HG03575 (cell line): ENCODE results near the gene VAMP1.
"Not testable (repeated sequence)": the region's sequence is repeated elsewhere in the genome, so short reads cannot be mapped to it uniquely, and the experiment has no call there.

Experiments
- ATAC-seq: cut with Tn5 transposase; IDR thresholded peaks from one replicate; pipeline ENCODE4 v1.9.1; 2021; ENCODE audit not compliant: unreplicated experiment, insufficient number of reproducible peaks, low FRiP score; ENCODE audit errors: extremely low read depth

VAMP1 gene

GRCh38 chr12:6472491-6472890 is 2.0 kb upstream of the VAMP1 start:
- no peak for ATAC-seq

- ATAC-seq: no peak
Observed at GRCh38 chr12:6471989-6472360, 1.5 kb upstream of the VAMP1 start.

- no peak for ATAC-seq
Observed at GRCh38 chr12:6469609-6470374, 685 bp downstream of the VAMP1 start.

- ATAC-seq: no peak
Observed at GRCh38 chr12:6469092-6469491, 1.4 kb downstream of the VAMP1 start.

GRCh38 chr12:6468283-6468575 is 2.2 kb downstream of the VAMP1 start:
- ATAC-seq: no peak

- not testable (repeated sequence) for ATAC-seq
Observed at GRCh38 chr12:6467571-6468282, 2.8 kb downstream of the VAMP1 start.

DNA sequence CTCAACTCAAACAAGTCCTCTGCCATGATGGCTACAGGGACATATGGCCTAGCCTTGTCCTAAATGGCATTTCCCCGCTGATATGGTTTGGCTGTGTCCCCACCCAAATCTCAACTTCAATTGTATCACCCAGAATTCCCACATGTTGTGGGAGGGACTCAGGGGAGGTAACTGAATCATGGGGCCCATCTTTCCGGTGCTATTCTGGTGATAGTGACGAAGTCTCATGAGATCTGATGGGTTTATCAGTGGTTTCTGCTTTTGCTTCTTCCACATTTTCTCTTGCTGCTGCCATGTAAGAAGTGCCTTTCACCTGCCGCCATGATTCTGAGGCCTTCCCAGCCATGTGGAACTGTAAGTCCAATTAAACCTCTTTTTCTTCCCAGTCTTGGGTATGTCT is 3.7 kb downstream of the VAMP1 start:
- not testable (repeated sequence) for ATAC-seq

DNA sequence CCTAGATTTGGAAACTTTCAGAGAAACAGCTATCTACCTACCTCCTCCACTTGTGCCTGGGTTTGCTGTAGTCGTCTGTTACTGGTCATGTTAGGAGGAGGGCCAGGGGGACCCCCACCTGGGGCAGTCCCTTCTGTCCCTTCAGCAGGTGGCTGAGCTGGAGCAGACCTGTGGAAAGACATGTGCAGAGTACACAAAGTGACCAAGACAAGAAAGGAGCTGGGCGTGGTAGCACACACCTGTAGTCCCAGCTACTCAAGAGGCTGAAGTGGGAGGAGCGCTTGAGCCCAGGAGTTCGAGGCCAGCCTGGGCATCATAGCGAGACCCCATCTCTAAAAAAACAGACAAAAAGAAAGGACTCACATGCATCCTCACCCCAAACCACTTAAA is 4.3 kb downstream of the VAMP1 start:
- ATAC-seq: no peak

GRCh38 chr12:6465467-6466183 is 4.9 kb downstream of the VAMP1 start:
- ATAC-seq: no peak

GRCh38 chr12:6464531-6464930 is 5.9 kb downstream of the VAMP1 start:
- no peak for ATAC-seq

- no peak for ATAC-seq
Observed at GRCh38 chr12:6463858-6464257, 6.6 kb downstream of the VAMP1 start.

- no peak for ATAC-seq
Observed at GRCh38 chr12:6463216-6463615, 7.3 kb downstream of the VAMP1 start.

- no peak for ATAC-seq
Observed at GRCh38 chr12:6462234-6462995, 8.1 kb downstream of the VAMP1 start.

DNA sequence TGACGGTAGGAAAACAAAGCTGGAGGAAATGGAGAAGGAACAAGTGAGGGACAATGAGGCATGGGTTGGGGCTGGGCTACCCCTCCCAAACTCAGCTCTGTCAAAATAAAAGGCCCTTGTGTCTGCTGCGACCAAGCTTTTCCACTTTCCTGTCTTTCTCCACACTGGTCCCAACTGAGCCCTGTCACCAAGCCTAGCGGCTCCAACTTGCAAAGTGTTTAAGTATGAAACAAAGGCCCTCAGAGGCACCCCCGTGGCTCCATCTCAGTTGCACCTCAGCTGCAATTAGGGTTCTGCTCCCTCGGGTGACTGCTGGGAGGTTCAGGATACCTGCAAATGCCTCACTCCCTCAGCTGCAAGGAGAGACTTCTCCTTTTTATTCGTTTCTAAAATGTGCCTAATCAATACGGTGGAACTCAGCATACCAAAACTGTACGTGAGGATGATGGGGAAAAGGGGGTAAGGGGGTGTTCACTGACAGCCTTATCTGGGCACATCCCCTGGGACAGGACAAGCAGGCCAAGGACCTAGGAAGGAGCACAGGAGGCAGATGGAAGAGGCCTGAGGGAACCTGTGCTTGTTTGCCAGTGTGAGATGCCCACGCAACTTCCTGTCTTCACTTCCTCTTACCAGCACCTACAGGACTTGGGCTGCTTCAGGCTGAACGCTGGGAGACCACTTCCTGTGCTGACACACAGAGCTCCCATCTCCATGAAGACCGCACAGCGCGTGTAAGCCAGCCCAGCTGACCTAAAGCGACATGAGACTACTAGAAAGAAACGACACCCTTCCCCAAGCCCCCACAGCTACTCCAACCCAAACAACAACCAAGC is 8.9 kb downstream of the VAMP1 start:
- no peak for ATAC-seq

GRCh38 chr12:6460751-6461371 is 9.6 kb downstream of the VAMP1 start:
- ATAC-seq: no peak

GRCh38 chr12:6459004-6459337 is 11.5 kb downstream of the VAMP1 start:
- no peak for ATAC-seq

- ATAC-seq: no peak
Observed at GRCh38 chr12:6458281-6459003, 12.0 kb downstream of the VAMP1 start.
